Smooth muscle cell (in vitro differentiated cells): ENCODE measurements around the gene EPHA4. TPM values are rescaled to one million over a fixed set of nuclear protein-coding genes. Genes with fewer than 3 reads are reported as not detected.

Experiments used
- DNase-seq: peaks from one replicate; lab custom pipeline; 2025; ENCODE audit not compliant: unreplicated experiment; lab: John Stamatoyannopoulos, UW
- H2AFZ ChIP-seq: fragments of 200-600 bp; sonication (generic); 2 replicates; pipeline ENCODE4 v1.6.0; 2016; ENCODE audit warnings: antibody characterized with exemption, low read depth, mild to moderate bottlenecking
- H3F3A ChIP-seq: fragments of 200-600 bp; sonication (generic); 2 replicates; pipeline ENCODE4 v1.6.0; 2017; ENCODE audit warnings: antibody characterized with exemption, low read depth
- H3K27ac ChIP-seq: fragments of 200-600 bp; sonication (generic); 2 replicates; pipeline ENCODE4 v1.5.1; 2016; ENCODE audit warnings: low read depth, mild to moderate bottlenecking
- H3K27me3 ChIP-seq: fragments of 200-600 bp; sonication (generic); 2 replicates; pipeline ENCODE4 v1.6.1; 2016; ENCODE audit warnings: low read depth, mild to moderate bottlenecking
- H3K36me3 ChIP-seq: fragments of 200-600 bp; sonication (generic); 2 replicates; pipeline ENCODE4 v1.5.1; 2016; ENCODE audit warnings: low read depth
- H3K4me1 ChIP-seq: fragments of 200-600 bp; sonication (generic); 2 replicates; pipeline ENCODE4 v1.5.1; 2016; ENCODE audit warnings: low read depth
- H3K4me2 ChIP-seq: fragments of 200-600 bp; sonication (generic); 2 replicates; pipeline ENCODE4 v1.6.0; 2016; ENCODE audit warnings: mild to moderate bottlenecking
- H3K4me3 ChIP-seq: fragments of 200-600 bp; sonication (generic); 2 replicates; pipeline ENCODE4 v1.5.1; 2016; ENCODE audit warnings: mild to moderate bottlenecking
- H3K79me2 ChIP-seq: fragments of 200-600 bp; sonication (generic); 2 replicates; pipeline ENCODE4 v1.6.0; 2016; ENCODE audit warnings: low read depth, mild to moderate bottlenecking
- H3K9ac ChIP-seq: fragments of 200-600 bp; sonication (generic); 2 replicates; pipeline ENCODE4 v1.6.0; 2016; ENCODE audit warnings: low read depth
- H3K9me3 ChIP-seq: fragments of 200-600 bp; sonication (generic); replicated peaks from 2 replicates; pipeline ENCODE4 v1.5.1; 2016; ENCODE audit warnings: low read depth
- H4K20me1 ChIP-seq: fragments of 200-600 bp; sonication (generic); 2 replicates; pipeline ENCODE4 v1.6.0; 2016; ENCODE audit warnings: low read depth
- WGBS: methylation state at CpG from one replicate; pipeline ENCODE4 v1.1.7; 2016; ENCODE audit warnings: low lambda C conversion rate; 5-methylcytosine and 5-hydroxymethylcytosine counted together
- polyA plus RNA-seq: library from polyadenylated mRNA; unstranded; fragments of >200 nt; fragmentation: Nextera tagmentation; extraction: Ambion mirVana; gene quantifications from 2 replicates; pipeline ENCODE4 v1.2.1, GENCODE V29; 2016
- total RNA-seq: library from RNA; depleted of rRNA; stranded (reverse); fragments of >200 nt; gene quantifications from 2 replicates; pipeline ENCODE4 v1.2.3, GENCODE V29; 2014
- TF ChIP-seq, protein P1 (sequence below): fragments of 200-600 bp; sonication (generic); IDR thresholded peaks from 2 replicates; pipeline ENCODE4 v1.5.1; 2017; ENCODE audit warnings: borderline replicate concordance, mild to moderate bottlenecking, antibody characterized with exemption; ENCODE audit not compliant: insufficient read depth, poor library complexity, severe bottlenecking

Gene EPHA4
- total and polyA plus RNA-seq, 2 experiments from 2014 or later, result 2.8 to 48.3 TPM

DNA sequence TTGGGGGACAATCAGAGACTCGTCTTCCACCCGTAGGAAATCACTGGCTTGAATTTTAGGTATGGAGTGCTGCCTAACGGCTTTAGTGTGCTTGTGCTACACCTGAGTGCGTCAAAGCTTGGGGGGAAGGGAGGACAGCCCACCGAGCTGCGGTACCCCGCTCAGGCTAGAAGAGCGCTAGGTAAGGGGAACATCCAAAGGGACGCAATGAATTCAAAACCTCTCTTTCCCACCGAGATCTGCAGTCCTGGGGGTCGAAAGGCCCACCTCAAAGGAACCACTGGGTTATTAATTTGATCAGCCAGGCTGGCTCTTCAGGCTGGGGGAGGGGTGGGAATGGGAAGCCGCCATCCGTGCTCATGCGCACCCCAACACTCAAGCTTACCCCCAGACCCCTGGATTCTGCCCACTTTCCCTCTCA is 2.7 kb downstream of the EPHA4 start:
- H3K36me3 ChIP-seq, result no peaks in the 10 kb centered on the region
- no peaks in the 10 kb centered on the region for H3K79me2 ChIP-seq
- TF ChIP-seq, protein P1, sequence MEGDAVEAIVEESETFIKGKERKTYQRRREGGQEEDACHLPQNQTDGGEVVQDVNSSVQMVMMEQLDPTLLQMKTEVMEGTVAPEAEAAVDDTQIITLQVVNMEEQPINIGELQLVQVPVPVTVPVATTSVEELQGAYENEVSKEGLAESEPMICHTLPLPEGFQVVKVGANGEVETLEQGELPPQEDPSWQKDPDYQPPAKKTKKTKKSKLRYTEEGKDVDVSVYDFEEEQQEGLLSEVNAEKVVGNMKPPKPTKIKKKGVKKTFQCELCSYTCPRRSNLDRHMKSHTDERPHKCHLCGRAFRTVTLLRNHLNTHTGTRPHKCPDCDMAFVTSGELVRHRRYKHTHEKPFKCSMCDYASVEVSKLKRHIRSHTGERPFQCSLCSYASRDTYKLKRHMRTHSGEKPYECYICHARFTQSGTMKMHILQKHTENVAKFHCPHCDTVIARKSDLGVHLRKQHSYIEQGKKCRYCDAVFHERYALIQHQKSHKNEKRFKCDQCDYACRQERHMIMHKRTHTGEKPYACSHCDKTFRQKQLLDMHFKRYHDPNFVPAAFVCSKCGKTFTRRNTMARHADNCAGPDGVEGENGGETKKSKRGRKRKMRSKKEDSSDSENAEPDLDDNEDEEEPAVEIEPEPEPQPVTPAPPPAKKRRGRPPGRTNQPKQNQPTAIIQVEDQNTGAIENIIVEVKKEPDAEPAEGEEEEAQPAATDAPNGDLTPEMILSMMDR, result no peak
- H3F3A ChIP-seq, result no peaks in the 10 kb centered on the region
- H3K4me3 ChIP-seq, result peak overlapping the region; percentile 68
- no peak overlapping the region for H3K9ac ChIP-seq
- 7% methylated on average over 14 of the region's 14 CpGs for WGBS
- no peak overlapping the region for H3K27ac ChIP-seq
- no peak for DNase-seq
- H3K27me3 ChIP-seq, result peaks cover 53% of the 10 kb centered on the region
- H3K4me2 ChIP-seq, result peak overlapping the region; percentile 92
- H2AFZ ChIP-seq, result no peak overlapping the region
- H4K20me1 ChIP-seq, result peaks cover 25% of the 10 kb centered on the region
- peaks cover 30% of the 10 kb centered on the region for H3K4me1 ChIP-seq
- H3K9me3 ChIP-seq, result no peaks in the 10 kb centered on the region

- no peak overlapping the region for H3K4me2 ChIP-seq
- H3K79me2 ChIP-seq, result no peaks in the 10 kb centered on the region
- 99% methylated on average over 3 of the region's 3 CpGs for WGBS
These were observed 3.8 kb downstream of the EPHA4 start for GRCh38 chr2:221568299-221568698.

DNA sequence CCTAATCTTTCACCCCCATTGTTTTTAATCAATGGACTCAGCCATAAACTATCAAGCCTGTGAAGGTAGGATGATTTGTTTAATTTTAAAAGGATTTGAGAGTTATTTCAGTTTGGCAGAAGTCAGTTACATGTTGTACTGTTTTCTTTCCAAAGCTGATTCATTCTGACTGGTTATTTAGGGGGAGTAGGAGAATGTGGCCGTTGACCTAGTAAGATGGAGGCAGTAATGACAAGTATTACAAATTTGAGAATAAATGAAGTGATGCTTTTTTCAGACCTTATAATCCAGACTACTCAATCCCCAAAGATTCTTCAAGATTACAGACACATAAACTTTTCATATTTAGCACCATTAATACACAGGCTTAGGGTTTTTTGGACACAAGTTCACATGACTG is 4.3 kb downstream of the EPHA4 start:
- Histone ChIP-seq H4K20me1 (peaks cover 25% of the 10 kb centered on the region), H3K9ac (no peak overlapping the region), H2AFZ (no peak overlapping the region), H3K4me2 (no peak overlapping the region), H3K4me1 (peaks cover 27% of the 10 kb centered on the region), H3K36me3 (no peaks in the 10 kb centered on the region), H3K27me3 (peaks cover 53% of the 10 kb centered on the region), H3K9me3 (no peaks in the 10 kb centered on the region), H3F3A (no peaks in the 10 kb centered on the region), H3K4me3 (no peak overlapping the region), H3K27ac (no peak overlapping the region), H3K79me2 (no peaks in the 10 kb centered on the region)
- TF ChIP-seq, protein P1, result no peak
- 79% methylated on average over 1 of the region's 1 CpG for WGBS
- DNase-seq, result no peak

More at GRCh38 chr2:221568299-221568698, 3.8 kb downstream of the EPHA4 start:
- no peaks in the 10 kb centered on the region for H3F3A ChIP-seq
- no peak overlapping the region for H3K27ac ChIP-seq
- peaks cover 53% of the 10 kb centered on the region for H3K27me3 ChIP-seq
- peaks cover 27% of the 10 kb centered on the region for H3K4me1 ChIP-seq
- H3K4me3 ChIP-seq, result no peak overlapping the region
- no peaks in the 10 kb centered on the region for H3K9me3 ChIP-seq
- no peaks in the 10 kb centered on the region for H3K36me3 ChIP-seq
- no peak for DNase-seq
- peaks cover 25% of the 10 kb centered on the region for H4K20me1 ChIP-seq
- H3K9ac ChIP-seq, result no peak overlapping the region
- no peak overlapping the region for H2AFZ ChIP-seq
- TF ChIP-seq, protein P1, result no peak

DNA sequence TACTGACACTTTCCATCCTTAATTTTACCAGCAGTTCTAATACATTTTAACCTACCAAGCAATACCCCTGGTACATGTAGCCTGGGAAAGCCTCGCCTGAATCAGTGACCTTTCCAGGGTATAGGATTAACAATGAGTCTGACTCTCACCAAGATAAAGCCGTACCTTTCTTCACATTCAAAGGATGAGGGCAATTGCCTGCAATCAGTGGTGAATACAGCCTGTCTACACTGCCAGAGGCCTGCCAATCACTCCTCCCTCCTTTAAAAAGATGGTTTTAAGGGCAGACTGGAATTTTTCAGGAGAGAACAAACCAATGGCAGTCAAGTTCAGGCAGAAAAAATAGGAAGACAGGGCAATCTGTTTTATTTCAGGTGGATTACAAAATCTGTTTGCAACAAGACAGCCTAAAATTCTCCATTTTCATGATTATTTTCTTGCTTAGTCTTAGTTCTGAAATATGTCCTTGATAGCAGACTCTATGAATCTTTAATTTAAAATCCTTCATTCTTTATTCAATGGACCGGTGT is 4.8 kb downstream of the EPHA4 start:
- TF ChIP-seq, protein P1, result no peak
- Histone ChIP-seq H3K4me1 (peaks cover 27% of the 10 kb centered on the region), H2AFZ (no peak overlapping the region), H3K36me3 (no peaks in the 10 kb centered on the region), H3K79me2 (no peaks in the 10 kb centered on the region), H3K4me2 (no peak overlapping the region), H4K20me1 (peaks cover 25% of the 10 kb centered on the region), H3K27me3 (peaks cover 53% of the 10 kb centered on the region), H3K27ac (no peak overlapping the region), H3K9me3 (no peaks in the 10 kb centered on the region), H3K9ac (no peak overlapping the region), H3F3A (no peaks in the 10 kb centered on the region), H3K4me3 (no peak overlapping the region)
- no peak for DNase-seq
- 81% methylated on average over 3 of the region's 3 CpGs for WGBS
